Endodermal cell (in vitro differentiated cells): ENCODE results near the gene GRB10. TPM values are rescaled to one million over a fixed set of nuclear protein-coding genes. Genes with fewer than 3 reads are reported as not detected.

ENCODE experiments used
- DNase-seq: peaks from one replicate; pipeline ENCODE4 v3.0.0-alpha.2; 2017
- H3K27ac ChIP-seq: 2 replicates; pipeline ENCODE4 v1.5.1; 2013; ENCODE audit warnings: mild to moderate bottlenecking, low read depth, low read length, moderate library complexity
- H3K27me3 ChIP-seq: 2 replicates; pipeline ENCODE4 v1.6.1; 2013; ENCODE audit warnings: mild to moderate bottlenecking, low read length, moderate library complexity; ENCODE audit not compliant: insufficient read depth, control insufficient read depth, poor library complexity, severe bottlenecking
- H3K36me3 ChIP-seq: 2 replicates; pipeline ENCODE4 v1.7.0; 2013; ENCODE audit warnings: mild to moderate bottlenecking, low read length, moderate library complexity; ENCODE audit not compliant: control insufficient read depth, insufficient read depth
- H3K4me1 ChIP-seq: one replicate; pipeline ENCODE4 v1.7.0; 2013; ENCODE audit warnings: low read length; ENCODE audit not compliant: control insufficient read depth, insufficient read depth
- H3K4me3 ChIP-seq: 2 replicates; pipeline ENCODE4 v1.5.1; 2013; ENCODE audit warnings: mild to moderate bottlenecking, low read length, moderate library complexity
- H3K9ac ChIP-seq: 2 replicates; pipeline ENCODE4 v1.6.1; 2013; ENCODE audit warnings: mild to moderate bottlenecking, low read length, moderate library complexity; ENCODE audit not compliant: poor library complexity, severe bottlenecking; ENCODE audit errors: extremely low read depth
- H3K9me3 ChIP-seq: 2 replicates; pipeline ENCODE4 v1.6.1; 2013; ENCODE audit warnings: mild to moderate bottlenecking, low read length, moderate library complexity; ENCODE audit not compliant: control insufficient read depth
- H3K27ac Mint-ChIP-seq: 2 replicates; pipeline ENCODE4 v1.8.0; 2020; ENCODE audit warnings: mixed read lengths
- H3K27me3 Mint-ChIP-seq: 2 replicates; pipeline ENCODE4 v1.8.0; 2021; ENCODE audit warnings: mild to moderate bottlenecking, mixed read lengths; ENCODE audit not compliant: insufficient read depth
- H3K36me3 Mint-ChIP-seq: 2 replicates; pipeline ENCODE4 v1.8.0; 2020; ENCODE audit warnings: low read depth, mixed read lengths
- H3K4me1 Mint-ChIP-seq: 2 replicates; pipeline ENCODE4 v1.8.0; 2020; ENCODE audit warnings: mixed read lengths
- H3K4me3 Mint-ChIP-seq: 2 replicates; pipeline ENCODE4 v1.8.0; 2020; ENCODE audit warnings: mild to moderate bottlenecking, moderate library complexity, mixed read lengths
- H3K9me3 Mint-ChIP-seq: 2 replicates; pipeline ENCODE4 v1.8.0; 2020; ENCODE audit warnings: mild to moderate bottlenecking, mixed read lengths
- CTCF ChIP-seq: fragments of 200-600 bp; sonication (generic); conservative IDR thresholded peaks from 2 replicates; pipeline ENCODE4 v1.5.0; 2021; ENCODE audit warnings: antibody characterized with exemption, mild to moderate bottlenecking
- WGBS, 2 experiments: methylation state at CpG; one replicate each; pipeline versions ENCODE4 v1.1.5 to v1.1.7; 2013; ENCODE audit warnings: missing lambda C conversion rate in 2 of 2, mixed read lengths in 1 of 2; ENCODE audit not compliant: insufficient coverage in 1 of 2, insufficient read length in 1 of 2; 5-methylcytosine and 5-hydroxymethylcytosine counted together
- total RNA-seq, 2 donors: library from RNA; stranded (reverse); fragmentation: NEBNext Ultra II Directional in 1 of 2; extraction: Animal tissue kit (Norgen Biotek cat#: 25700) in 1 of 2; gene quantifications; 2 replicates in 1 of 2; 3 replicates in 1 of 2; pipeline ENCODE4 v1.2.1, GENCODE V29; 2021

Gene GRB10
- total RNA-seq, 2 donors from 2014 or later, result 71.9 to 97.5 TPM

GRCh38 chr7:50626286-50626685 is 156.4 kb downstream of the GRB10 start:
- no peak overlapping the region for H3K27ac Mint-ChIP-seq
- Histone ChIP-seq H3K9ac (no peak overlapping the region), H3K36me3 (peaks cover 34% of the 10 kb centered on the region), H3K4me1 (no peaks in the 10 kb centered on the region), H3K4me3 (no peak overlapping the region), H3K9me3 (no peaks in the 10 kb centered on the region), H3K27me3 (no peaks in the 10 kb centered on the region), H3K27ac (no peak overlapping the region)
- 93% methylated on average over 3 of the region's 3 CpGs; no CpG with 5 or more reads in 1 of the 2 experiments for WGBS, 2 experiments
- H3K9me3 Mint-ChIP-seq, result no peaks in the 10 kb centered on the region
- peaks cover 17% of the 10 kb centered on the region for H3K4me1 Mint-ChIP-seq
- peaks cover 14% of the 10 kb centered on the region for H3K36me3 Mint-ChIP-seq
- no peak for TF ChIP-seq CTCF
- no peaks in the 10 kb centered on the region for H3K27me3 Mint-ChIP-seq
- H3K4me3 Mint-ChIP-seq, result no peak overlapping the region
- DNase-seq, result no peak

- H3K4me3 Mint-ChIP-seq, result no peak overlapping the region
- H3K36me3 ChIP-seq, result peaks cover 42% of the 10 kb centered on the region
- no peak overlapping the region for H3K27ac Mint-ChIP-seq
These were observed 157.3 kb downstream of the GRB10 start for GRCh38 chr7:50625360-50625759.

GRCh38 chr7:50622821-50623220 is 159.9 kb downstream of the GRB10 start:
- Mint-ChIP-seq H3K4me1 (peaks cover 8% of the 10 kb centered on the region), H3K4me3 (no peak overlapping the region), H3K9me3 (no peaks in the 10 kb centered on the region), H3K36me3 (peaks cover 30% of the 10 kb centered on the region), H3K27me3 (no peaks in the 10 kb centered on the region), H3K27ac (no peak overlapping the region)
- Histone ChIP-seq H3K36me3 (peaks cover 61% of the 10 kb centered on the region), H3K27ac (no peak overlapping the region), H3K9ac (no peak overlapping the region), H3K4me3 (no peak overlapping the region), H3K9me3 (no peaks in the 10 kb centered on the region), H3K27me3 (no peaks in the 10 kb centered on the region), H3K4me1 (no peaks in the 10 kb centered on the region)
- TF ChIP-seq CTCF, result no peak
- DNase-seq, result no peak
- WGBS, 2 experiments, result 90 to 100% methylated on average over 2 of the region's 2 CpGs

More at GRCh38 chr7:50625360-50625759, 157.3 kb downstream of the GRB10 start:
- peaks cover 18% of the 10 kb centered on the region for H3K4me1 Mint-ChIP-seq
- Histone ChIP-seq H3K27ac (no peak overlapping the region), H3K9me3 (no peaks in the 10 kb centered on the region), H3K27me3 (no peaks in the 10 kb centered on the region), H3K4me1 (no peaks in the 10 kb centered on the region), H3K9ac (no peak overlapping the region), H3K4me3 (no peak overlapping the region)
- peaks cover 19% of the 10 kb centered on the region for H3K36me3 Mint-ChIP-seq
- 92 to 94% methylated on average over 2 to 5 of the region's 5 CpGs for WGBS, 2 experiments
- H3K27me3 Mint-ChIP-seq, result no peaks in the 10 kb centered on the region
- H3K9me3 Mint-ChIP-seq, result no peaks in the 10 kb centered on the region
- TF ChIP-seq CTCF, result no peak
- DNase-seq, result no peak
